GM12865 (cell line): ENCODE data around the gene KCNK2.
A peak's percentile ranks its signal among the peaks of the same experiment; 100 is the strongest.

Experiments used
- DNase-seq: peaks from one replicate; pipeline ENCODE4 v3.0.0; 2010; ENCODE audit warnings: low read depth
- H3K4me3 ChIP-seq: 2 replicates; pipeline ENCODE4 v1.5.1; 2011; ENCODE audit warnings: mild to moderate bottlenecking, low read depth, low read length, control low read depth
- TF ChIP-seq, protein P1 (sequence below): IDR thresholded peaks from 2 replicates; pipeline ENCODE4 v1.5.1; 2011; ENCODE audit warnings: low read length, control low read depth, low read depth, inconsistent platforms; ENCODE audit not compliant: insufficient read depth; ENCODE audit errors: missing control alignments

KCNK2 gene

DNA sequence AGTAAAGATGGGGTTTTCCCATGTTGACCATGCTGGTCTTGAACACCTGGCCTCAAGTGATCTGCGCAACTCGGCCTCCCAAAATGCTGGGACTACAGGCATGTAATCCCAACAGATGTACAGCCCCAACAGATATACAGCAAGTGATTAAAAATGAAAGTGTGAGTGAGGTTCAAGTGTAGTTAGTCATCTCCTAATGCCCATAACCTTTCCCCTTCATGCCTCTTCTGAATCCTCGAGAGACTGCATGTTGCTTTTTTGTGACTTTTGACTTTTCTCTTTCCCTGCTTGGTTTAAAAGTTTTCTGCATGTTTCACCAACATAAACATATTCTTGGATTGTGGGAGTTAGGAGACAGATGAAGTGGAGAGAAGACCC is 31.2 kb downstream of the KCNK2 start:
- peak; percentile 7 for DNase-seq
- TF ChIP-seq, protein P1, sequence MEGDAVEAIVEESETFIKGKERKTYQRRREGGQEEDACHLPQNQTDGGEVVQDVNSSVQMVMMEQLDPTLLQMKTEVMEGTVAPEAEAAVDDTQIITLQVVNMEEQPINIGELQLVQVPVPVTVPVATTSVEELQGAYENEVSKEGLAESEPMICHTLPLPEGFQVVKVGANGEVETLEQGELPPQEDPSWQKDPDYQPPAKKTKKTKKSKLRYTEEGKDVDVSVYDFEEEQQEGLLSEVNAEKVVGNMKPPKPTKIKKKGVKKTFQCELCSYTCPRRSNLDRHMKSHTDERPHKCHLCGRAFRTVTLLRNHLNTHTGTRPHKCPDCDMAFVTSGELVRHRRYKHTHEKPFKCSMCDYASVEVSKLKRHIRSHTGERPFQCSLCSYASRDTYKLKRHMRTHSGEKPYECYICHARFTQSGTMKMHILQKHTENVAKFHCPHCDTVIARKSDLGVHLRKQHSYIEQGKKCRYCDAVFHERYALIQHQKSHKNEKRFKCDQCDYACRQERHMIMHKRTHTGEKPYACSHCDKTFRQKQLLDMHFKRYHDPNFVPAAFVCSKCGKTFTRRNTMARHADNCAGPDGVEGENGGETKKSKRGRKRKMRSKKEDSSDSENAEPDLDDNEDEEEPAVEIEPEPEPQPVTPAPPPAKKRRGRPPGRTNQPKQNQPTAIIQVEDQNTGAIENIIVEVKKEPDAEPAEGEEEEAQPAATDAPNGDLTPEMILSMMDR = no peak
- no peak overlapping the region for H3K4me3 ChIP-seq

- no peak for DNase-seq
- TF ChIP-seq, protein P1 = no peak
- no peak overlapping the region for H3K4me3 ChIP-seq
Observed at GRCh38 chr1:215114154-215114933, 31.8 kb downstream of the KCNK2 start.

DNA sequence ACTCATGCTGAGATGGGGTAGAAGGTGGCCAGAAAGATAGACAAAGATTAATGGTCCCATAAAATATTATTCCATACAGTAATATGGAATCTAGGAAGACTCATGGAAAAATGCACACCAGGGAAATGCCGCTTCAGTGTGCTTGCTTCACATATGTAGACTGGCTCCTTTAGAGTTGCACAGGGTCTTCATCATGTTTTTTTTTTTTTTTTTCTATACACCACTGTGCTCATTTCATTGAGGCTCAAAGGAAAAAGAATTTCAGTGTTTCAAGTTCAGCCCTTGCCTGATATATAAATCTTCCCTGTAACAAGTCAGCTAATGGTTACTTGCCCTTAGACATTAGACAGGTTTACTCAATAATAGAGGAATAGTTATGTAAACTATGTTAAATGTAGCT is 33.2 kb downstream of the KCNK2 start:
- DNase-seq = no peak
- H3K4me3 ChIP-seq = no peak overlapping the region
- TF ChIP-seq, protein P1 = no peak

- DNase-seq = no peak
- TF ChIP-seq, protein P1 = no peak
- H3K4me3 ChIP-seq = no peak overlapping the region
Observed at GRCh38 chr1:215118081-215118480, 35.5 kb downstream of the KCNK2 start.

DNA sequence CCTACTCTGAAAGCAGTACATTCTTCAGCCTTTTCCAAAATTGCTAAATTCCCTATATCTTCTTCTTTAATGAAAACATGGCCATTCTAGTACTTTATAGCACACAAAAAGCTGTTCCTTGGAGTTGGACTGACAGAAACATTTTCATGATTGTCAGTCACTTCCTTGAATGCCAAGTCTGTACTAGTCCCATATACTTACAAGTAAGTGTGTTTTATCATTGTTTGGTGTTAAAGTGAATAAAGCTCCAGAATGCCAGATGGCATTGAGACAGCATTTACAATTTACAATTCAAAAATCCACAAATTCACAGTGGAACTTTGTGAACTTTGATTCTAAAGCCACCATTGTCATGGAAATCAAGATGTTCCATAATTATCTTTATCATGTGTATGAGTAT is 36.5 kb downstream of the KCNK2 start:
- no peak for DNase-seq
- TF ChIP-seq, protein P1 = no peak
- H3K4me3 ChIP-seq = no peak overlapping the region

DNA sequence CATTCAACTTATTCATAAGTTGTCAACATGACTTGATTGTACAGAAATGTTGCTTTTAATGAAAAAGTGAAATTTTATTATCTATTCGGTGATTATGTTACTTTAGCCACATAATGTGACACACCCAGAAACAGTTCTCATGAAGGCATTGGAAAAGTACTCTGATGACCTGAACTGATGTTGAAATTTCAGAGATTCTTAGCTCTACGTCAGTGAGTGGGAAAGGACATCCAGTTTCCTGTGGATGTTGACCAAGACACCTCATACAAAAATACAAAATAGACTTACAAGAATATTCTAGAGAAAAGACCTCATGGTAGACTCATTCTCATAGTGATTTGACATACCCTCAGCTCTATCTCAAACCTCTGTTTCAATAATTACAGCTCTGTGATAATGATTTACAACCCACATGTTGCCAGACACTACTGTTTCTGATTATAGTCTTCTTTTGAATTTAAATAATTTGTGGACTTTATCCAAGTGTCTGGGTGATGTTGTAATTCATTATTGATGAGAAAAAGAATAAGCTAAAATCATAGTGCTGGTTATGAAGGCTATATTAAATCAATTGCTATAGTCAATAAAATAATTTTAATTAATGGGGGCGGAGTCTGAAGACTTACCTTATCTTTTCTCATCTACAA is 37.3 kb downstream of the KCNK2 start:
- no peak overlapping the region for H3K4me3 ChIP-seq
- no peak for DNase-seq
- TF ChIP-seq, protein P1 = no peak

DNA sequence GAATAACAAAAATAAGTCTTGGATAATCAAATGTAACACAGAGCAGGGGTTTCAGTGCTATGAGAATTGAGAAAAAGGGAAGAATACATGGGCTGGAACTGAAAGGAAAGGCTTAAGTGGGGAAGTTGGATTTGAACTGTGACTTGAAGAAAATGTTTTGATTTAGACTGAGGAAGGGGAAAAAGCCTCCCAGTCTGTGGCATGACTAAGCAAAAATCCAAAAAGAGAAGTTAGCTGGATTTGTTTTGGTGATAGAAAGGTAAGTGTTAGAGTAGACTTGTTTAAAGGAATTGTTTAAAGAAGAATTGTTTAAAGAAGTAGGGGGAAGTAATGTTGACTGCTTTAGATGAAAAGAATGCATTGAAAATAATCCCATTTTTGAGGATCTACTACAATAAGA is 46.0 kb downstream of the KCNK2 start:
- DNase-seq = no peak
- TF ChIP-seq, protein P1 = no peak
- no peak overlapping the region for H3K4me3 ChIP-seq
